Tongue (tissue), 2 donors: ENCODE results near the gene YIF1B. TPM values are rescaled to one million over a fixed set of nuclear protein-coding genes. Genes with fewer than 3 reads are reported as not detected.

ENCODE experiments used
- DNase-seq: peaks from one replicate; pipeline ENCODE4 v3.0.0-alpha.2; 2015
- total RNA-seq: library from RNA; depleted of rRNA; stranded (reverse); fragments of >200 nt; gene quantifications from one replicate; pipeline ENCODE4 v1.2.3, GENCODE V29; 2014

The YIF1B gene
- total RNA-seq, 1 donor from 2014 or later: 24.2 TPM

DNA sequence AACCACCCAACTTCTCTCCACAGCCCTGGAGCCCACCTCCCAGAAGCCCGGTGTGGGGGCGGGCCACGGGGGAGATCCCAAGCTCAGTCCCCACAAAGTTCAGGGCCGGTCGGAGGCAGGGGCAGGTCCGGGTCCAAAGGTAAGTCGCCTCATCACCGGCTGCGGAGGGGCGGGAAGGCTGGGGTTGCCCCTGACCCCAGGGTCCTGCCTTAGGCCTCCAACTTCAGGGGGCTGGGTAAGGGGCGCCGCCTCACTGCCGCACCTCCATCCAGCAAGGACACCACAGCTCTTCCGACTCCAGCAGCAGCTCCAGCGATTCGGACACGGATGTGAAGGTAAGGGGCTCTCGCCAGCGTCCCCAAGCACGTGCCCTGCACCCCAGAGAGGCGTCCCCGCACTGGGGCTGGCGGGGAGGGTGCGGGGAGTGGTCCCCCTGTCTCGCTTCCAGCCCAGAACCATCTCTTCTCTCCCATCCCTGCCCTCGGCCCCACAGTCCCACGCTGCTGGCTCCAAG is 11.3 kb downstream of the YIF1B start:
- no peak for DNase-seq

DNA sequence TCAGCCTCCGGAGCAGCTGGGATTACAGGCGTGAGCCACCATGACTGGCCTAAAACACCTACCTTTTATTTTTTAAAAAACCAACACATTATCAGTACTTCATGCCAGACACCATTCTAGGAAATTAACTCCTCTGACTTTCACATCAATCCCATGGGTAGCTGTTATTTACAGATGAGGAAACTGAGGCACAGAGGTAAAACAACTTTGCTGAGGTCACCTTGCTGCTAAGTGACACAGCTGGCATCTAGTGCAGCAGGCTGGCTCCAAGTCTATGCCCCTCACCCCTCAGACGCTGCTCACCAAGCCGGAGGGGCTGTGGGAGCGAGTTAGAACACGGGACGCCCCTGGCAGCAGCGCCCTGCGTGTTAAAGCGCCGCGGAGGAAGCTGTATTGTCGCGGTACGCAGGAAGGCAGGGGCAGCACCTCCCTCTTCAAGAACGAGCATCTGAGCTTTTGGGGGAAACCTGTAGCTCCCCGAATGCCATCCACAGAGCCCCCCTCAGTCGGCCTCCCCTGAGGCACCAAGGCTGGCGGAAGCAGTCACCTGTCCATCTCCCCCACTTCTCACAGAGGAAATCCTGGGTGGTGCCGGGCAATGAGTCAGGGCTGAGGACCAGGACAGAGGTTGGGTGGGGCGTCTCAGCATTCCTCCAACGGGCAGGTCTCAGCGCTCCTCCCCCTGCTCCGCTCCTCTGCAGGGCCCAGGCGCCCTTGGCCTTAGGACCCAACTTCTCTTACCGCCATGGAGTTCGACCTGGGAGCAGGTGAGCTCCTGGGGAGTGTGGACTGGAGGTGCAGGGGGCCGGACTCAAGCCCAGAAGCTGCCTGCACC is 12.0 kb downstream of the YIF1B start, which contains the start of gene C19orf33:
TSS of gene C19orf33 (plus strand) at position 735 of the 835 bp plus-strand sequence. CDS start at position 746, 11 bp downstream.
- no peak for DNase-seq

DNA sequence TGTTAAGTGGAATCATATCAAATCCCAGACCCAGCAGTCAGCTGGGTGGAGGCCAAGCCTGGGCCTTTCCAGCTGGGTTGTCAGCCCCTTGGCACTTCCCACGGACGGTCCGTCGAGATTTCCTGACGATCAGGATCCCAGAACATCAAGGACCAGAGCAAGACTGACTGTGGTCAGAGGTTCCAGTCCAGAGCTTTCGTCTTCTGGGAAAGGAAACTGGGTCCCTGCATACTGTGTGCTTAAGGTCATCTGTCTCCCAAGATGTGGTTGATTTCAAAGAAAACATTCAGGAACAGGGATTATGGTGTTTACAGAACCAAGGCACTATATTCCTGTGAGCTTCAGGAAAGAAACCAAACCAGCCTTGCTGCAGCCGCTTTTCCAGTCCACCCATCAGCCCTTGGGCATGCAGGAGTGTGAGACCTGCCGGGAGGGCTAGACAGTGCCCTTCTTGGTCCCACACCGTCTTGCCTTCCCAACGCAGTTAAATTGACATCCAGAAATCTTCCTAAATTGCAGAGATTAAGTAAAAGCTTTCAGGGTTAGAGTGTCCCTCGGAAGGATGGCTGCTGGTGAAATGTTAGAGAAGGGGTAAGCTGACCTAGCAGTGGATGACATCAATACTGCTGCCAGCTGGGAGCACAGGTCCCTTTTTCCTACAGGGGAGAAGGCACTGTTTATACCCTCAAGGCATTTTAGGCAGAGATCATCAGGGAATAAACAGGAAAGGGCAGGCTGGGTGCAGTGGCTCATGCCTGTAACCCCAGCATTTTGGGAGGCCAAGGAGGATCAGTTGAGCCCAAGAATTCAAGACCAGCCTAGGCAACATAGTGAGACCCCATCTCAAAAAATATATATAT is 16.7 kb downstream of the YIF1B start:
- DNase-seq: no peak

DNA sequence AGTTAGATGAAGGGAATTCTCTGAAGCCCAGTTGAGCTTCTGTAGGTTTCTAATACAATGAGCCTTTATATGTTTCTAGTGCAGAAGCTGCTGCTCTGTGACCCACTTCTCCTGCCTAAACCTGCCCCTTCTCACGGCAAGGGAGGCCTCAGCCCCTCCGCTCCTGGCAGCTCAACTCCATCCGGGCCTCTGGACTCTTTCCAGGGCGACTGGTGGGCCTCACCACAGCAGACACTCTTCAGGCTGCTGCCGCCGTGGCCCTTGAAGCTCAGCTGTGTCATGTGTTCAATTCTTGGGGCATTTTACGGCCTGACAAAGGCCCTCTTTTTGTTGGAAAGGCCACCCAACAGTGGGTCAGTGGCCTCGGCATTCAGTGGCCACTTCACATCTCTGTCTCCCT is 21.7 kb downstream of the YIF1B start:
- no peak for DNase-seq

DNA sequence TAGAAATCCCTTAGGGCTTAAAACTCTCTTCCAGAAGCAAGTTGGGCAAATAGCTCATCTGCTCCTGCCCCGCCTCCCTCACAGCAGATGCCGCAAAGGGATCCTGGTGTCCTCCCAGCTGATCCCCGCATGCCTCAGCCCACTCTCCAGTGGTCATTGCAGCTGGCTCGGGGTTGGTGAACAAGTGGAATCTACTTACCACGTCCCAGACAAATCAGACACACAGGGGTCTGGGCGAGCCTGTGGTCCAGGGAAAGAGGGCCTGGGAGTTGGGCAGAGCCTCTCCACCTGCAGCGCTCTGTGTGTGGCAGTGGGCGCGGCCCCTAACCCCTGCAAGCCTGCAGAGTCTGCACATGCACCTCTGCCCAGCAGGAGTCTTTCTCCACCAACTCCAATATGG is 22.5 kb downstream of the YIF1B start:
- DNase-seq: no peak

DNA sequence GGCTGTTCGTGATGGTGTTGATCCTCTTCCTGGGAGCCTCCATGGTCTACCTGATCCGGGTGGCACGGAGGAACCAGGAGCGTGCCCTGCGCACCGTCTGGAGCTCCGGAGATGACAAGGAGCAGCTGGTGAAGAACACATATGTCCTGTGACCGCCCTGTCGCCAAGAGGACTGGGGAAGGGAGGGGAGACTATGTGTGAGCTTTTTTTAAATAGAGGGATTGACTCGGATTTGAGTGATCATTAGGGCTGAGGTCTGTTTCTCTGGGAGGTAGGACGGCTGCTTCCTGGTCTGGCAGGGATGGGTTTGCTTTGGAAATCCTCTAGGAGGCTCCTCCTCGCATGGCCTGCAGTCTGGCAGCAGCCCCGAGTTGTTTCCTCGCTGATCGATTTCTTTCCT is 23.9 kb downstream of the YIF1B start:
- DNase-seq: no peak

DNA sequence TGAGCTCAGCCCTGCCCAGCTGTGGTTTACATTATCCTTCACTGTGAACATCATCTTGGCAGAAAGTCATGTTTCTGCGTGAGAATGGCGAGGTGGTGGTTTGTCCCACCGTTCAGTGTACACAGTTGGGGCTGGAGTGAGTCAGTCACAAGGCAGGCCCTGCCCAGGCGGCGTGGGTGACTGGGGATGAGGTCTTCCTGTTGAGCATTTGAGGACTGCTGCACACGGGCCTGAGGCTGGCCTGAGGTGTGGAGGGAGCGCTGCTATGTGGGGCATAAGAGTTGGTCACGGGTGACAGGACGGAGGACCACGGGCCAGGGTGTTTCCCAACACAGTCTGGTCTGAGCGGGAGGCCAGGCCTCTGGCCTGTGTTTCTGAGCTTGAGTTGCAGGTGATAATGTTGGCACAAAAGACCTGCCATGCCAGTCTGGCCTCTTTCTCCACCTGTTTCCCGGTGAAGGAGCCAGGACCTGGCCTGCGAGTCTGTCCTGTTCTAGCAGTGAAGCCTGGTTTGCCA is 25.1 kb downstream of the YIF1B start:
- DNase-seq: peak; percentile 59

DNA sequence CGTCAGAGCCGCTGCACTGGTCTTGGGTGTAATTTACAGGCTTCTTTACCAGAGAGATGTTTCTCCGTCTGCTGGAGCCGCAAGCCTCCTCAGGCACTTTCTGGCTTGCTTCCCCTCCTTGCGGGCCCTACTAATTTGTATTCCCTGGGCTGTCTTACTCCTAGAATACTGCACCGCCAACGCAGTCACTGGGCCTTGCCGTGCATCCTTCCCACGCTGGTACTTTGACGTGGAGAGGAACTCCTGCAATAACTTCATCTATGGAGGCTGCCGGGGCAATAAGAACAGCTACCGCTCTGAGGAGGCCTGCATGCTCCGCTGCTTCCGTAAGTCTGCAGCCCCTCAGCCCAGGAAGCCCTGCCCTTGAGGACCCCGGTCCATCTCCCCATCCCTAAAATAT is 25.8 kb downstream of the YIF1B start:
- DNase-seq: no peak

DNA sequence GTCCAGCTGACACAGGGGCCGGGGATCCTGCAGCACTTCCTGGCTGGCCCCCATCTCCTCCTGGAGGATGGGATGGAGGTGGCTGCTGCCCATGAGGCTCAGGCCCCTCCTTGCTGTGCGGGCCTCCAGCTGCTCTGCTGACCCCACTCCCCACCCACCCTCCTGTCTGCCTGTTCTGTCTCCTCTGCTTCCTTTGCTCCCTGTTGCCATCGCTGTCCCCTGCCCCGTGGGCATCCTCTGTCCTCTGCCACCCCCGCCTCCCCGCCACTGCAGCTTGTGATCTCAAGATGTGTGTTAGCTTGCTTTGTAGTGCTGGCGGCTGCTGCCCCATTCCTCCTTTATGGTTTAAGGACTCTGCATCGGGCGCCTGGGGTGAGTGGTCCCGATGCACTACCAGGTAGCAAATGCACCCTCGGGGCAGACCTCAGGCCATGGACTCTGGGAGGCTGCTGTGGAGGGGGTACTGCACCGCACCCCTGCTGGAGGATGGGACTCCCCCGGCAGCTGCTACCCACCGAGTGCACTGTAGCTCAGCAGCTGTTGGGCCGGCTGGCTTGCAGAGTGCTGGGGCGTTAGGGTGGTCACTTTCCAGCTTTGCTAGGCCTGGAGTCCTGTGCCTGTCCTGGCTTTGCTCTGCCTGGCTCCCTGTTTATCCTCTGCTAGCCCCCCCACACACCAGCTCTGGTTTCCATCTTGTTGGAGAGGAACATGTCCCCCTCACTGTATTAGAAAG is 27.5 kb downstream of the YIF1B start:
- peak; percentile 64 for DNase-seq

DNA sequence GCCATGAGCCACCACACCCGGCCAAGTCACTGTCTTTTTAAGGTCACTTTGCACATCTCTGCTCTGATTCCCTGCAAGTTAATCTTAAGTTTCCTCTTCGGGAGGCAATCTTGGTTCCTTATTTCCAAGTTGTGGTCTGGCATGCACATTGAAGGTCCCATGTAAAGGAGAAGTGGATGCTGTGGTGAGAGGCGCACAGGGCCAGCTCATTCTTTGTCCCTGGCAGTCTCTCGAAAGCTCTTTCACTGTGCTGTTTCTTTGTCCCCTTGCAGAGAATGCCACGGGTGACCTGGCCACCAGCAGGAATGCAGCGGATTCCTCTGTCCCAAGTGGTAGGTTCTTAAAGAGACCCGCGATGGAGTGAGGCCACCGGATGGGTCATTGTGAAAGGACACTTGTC is 28.1 kb downstream of the YIF1B start:
- DNase-seq: no peak

DNA sequence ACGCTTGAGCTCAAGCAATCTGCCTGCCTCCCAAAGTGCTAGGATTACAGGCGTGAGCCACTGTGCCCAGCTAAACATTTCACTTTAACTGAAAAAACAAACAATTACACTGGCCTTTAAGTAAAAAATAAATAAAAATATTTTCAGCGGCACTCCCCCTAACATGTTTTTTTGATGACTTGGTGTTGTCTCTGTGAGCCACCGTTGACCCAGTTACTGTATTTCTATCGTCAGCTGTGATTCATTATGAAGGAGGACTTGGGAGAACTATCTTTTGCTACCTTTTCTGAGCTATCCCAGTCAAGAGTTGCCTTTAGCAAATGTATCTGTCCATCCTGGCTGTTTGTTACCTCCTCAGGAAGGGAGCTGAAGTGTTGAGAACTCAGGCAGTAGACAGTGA is 30.2 kb downstream of the YIF1B start:
- no peak for DNase-seq

DNA sequence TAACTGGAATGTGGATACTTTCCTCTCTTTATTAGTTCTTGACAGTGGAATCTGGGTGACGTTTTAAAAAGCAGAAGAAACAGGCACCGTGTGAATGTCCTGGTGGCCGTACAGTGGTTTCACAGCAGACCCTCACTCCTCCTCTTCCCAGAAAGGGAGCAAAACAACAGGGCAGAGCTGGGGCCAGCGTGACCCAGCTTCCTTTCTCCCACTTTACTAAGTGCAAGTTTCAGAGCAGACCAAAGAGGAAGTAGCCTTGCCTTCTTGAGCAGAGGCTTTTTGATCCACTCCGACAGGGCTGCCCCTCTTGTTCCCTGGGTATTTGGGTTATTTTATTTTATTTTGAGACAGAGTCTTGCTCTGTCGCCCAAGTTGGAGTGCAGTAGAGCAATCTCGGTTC is 31.3 kb downstream of the YIF1B start:
- no peak for DNase-seq

DNA sequence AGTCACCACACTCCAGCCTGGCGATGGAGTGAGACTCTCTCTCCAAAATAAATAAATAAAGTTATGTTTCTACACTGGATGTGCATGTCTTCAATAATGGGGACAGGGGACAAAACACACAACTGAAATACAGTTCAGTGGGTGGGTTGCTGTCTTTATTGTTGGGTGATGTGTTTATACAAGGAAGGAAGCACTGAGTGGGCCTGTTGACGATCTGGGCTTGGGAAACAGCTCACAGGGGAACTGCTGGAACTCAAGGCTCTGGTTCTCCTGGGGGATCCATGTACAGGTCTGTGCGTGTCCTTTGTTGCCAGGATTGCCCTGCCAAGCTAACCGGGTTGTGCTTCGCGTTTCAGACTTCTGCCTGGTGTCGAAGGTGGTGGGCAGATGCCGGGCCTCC is 32.5 kb downstream of the YIF1B start:
- no peak for DNase-seq

DNA sequence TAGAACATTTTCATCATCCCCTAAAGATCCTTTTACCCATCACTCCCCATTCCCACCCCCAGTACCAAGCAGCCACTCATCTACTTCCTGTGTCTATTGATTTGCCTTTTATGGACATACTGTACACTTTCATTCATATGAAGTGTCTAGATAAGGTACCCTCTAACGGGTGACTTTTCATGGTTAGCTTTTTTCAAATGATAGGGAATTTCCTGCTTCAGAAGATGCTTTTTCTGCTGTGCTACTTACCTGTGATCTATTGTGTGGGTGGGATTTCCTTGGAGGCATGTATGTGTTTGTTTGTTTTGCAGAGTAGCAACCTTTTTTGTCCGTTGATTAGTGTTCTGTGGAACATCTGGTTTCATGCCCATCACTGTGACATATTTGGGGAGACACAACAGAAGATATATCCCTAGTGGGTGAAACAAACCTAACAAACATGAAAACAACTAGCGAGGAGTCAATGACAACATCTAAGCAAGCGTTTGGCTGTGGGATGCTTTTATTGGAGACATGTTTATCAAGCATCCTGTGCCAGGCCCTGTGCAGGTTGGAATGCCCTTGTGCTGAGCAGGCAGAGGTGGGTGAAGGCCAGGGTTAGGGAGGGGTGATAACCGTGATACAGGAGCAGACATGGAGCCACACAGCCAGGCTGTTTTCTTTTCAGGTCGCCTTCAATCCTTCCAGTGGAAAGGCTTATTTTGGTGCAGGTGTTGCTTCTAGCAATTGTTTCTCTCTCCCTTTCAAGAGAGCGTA is 33.8 kb downstream of the YIF1B start:
- DNase-seq: no peak

DNA sequence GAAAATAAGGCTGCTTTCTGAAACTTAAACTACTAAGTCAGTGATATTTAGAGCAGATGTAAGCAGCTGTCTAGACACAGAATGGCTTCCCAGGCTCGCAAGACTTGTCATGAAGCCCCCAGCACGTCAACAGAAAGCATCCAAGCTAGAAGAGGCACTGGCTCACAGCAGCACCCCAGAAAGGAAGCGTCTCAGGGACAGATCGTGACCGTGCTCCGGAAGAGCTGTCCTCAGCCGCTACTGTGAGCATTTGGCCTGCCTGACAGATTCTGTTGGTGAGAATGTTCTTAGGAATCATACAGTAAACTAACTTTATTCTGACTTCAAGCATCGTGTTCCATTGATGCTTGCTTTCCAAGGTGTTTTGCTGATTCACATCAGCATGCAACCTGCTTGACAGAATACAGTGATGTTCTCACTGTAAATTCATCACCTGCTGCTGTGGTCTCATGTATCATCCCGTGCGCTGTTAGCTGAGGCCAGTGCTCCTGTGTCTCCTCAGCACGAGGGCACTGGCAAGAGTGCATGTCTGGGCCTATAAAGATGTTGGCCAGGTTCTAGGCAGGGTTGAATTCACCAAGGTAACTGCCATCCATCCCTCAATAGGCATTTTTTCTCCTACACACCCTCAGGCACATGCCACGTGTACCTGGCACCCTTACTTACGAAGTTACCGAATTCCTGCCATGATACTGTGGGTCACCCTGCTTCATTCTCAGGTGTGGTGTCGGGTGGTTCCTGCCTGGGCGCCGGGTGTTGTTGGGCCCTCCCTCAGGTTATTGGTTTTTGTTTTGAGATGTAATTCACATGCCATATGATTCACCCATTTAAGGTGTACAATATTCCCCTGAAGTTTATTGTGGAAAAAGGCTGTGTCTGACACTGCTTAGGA is 35.5 kb downstream of the YIF1B start:
- no peak for DNase-seq

DNA sequence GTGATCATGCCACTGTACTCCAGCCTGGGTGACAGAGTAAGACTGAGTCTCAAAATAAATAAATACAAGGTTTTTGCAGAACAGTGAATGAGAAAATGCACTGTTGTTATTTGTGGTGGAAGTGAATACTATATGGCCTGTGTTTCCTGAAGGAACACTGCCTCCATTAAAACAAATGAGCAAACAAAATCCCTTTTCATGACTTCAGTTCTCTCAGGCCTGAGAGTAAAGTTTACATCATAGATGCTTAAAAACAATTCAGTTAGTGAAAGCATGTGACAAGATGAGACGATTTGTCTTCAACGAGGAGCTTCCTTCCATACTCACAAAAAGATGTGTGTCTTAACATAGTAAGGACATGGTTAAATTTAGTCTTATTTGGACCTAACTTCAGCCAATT is 37.0 kb downstream of the YIF1B start:
- DNase-seq: no peak

DNA sequence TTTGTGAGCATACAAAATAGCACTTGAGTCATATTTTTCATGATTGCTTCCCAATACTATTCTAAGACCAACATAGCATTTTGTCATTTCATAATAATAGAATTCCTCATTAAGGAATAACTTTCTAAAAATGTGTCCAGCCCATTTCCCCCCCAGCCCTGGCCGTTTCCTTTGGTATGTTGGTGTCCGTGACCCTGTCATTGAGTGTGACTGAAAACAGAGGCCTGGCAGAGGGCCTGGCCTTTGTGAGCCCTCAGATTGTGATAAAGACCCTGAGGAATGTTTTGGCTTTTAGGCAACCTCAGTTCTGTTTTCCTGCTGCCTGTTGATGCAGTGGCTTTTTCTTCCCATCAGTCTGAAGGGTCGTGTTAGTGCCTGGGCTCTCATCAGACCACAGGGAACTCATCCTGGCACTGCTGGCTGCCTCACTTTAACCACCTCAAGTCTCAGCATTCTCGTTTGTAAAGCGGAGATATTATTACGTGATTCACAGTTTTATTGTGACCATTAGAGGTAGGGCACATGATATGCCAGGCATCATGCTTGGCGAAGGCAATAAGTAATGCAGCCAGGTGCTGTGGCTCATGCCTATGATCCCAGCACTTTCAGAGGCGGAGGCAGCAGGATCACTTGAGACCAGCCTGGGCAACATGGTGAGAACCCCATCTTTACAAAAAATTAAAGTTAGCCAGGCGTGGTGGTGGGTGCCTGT is 37.6 kb downstream of the YIF1B start:
- DNase-seq: no peak

DNA sequence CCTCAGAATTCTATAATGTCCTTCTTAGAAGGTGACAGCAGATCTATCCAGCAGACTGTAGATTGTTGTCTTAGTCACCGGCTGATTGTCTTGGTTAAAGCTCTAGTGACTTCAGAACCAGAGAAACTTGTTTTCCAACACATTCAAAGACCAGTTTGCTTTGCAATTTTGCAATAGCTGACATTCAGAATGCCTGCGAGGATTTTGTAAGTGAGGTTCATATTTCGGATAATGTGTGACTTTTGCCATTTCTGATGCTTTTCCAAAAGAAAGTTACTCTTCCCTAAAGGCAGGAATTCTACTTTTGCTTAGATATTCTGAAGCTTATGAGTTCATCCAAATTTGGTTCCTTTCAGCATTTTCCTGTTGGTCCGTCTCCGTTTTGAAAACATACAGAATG is 38.2 kb downstream of the YIF1B start:
- DNase-seq: peak; percentile 58

DNA sequence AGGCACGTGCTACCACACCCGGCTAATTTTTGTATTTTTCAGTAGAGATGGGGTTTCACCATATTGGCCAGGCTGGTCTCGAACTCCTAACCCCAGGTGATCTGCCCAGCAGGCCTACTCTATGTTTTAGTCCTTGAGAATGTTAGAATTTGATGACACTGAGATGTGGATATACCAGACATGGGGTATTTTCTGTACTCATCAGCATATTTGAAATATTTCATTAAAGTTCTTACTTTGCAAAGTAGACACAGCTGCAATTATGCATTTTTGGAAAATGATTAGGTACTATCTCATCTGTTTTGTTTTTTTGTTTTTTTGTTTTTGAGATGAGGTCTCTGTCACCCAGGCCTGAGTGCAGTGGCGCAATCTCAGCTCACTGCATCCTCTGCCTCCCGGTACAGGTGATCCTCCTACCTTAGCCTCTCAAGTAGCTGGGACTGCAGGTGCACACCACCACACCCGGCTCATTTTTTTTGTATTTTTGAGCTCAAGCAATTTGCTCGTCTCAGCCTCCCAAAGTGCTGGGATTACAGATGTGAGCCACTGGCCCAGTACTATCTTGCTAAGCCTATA is 38.7 kb downstream of the YIF1B start:
- DNase-seq: no peak
